ENCODE data around the gene WASF1. TPM values are rescaled to one million over a fixed set of nuclear protein-coding genes. Genes with fewer than 3 reads are reported as not detected.

Gene WASF1
- polyA plus RNA-seq, 1 experiment, result 19.5 TPM

DNA sequence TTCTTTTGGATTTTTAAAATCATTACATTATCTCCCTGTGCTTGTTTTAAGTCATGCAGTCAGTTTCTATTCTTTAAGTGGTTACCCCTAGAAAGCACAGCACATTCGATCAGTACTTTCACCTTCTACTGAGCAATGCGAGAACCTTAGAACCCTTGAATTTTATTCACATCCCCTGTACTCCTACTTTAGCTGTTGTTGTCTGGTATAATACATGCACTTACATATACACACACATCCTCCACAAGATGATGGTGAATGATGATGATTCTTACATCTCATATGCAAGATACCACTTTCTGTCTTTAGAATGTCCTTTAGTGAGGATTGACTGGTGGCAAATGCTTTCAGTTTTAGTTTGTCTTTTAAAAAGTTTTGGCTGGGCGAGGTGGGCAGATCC lies 6.4 kb upstream of the WASF1 start:
- Histone ChIP-seq H3K4me3 (ENCODE audit: low read depth, low read length) (no peak overlapping the region), H3K36me3 (ENCODE audit: control insufficient read depth, insufficient read depth, low read length) (no peaks in the 10 kb centered on the region), H3K27me3 (ENCODE audit: control insufficient read depth, insufficient read depth, low read length) (no peaks in the 10 kb centered on the region)
- no peak for DNase-seq (ENCODE audit: low read depth)
- CTCF ChIA-PET, result interaction anchor here (0.5 to 1.8 kb wide), 3 partner anchors 146 to 205 kb away, joined by 3 to 6 read pairs (median 4); no protein-coding TSS in a partner anchor
- TF ChIP-seq CTCF (IDR thresholded peaks at IDR 0.05; ENCODE audit: insufficient read depth, low read depth, low read length), result no peak
- POLR2A ChIA-PET, result no interaction called here

DNA sequence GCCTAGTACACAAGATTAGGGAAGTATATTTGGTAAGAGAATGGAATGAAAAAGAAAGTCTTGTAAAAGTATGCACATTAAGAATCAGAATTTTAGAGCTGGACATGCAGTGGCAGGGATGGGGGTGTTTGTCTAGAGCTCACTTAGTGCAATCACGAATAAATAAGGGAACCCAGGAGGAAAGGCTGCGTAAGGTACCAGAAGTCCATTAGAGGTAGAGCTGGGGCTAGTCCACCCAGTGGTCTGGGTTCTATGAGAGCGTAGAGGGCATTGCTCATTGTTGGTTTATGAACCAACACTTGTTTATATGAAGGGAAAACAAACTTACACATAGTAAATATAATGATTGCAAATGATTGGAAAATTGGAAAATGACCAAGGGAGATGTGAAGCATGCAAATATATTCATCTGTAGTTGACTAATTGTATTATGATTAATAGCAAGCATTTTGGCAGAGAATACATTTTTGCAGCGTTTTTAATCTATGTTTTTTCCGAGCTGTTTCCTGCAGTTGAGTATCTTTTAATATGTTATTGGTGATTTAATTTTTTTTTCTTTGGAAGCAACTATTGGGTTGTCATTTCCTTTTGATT lies 3.9 kb upstream of the WASF1 start:
- DNase-seq (ENCODE audit: low read depth), result no peak
- TF ChIP-seq CTCF (IDR thresholded peaks at IDR 0.05; ENCODE audit: insufficient read depth, low read depth, low read length), result no peak
- Histone ChIP-seq H3K36me3 (ENCODE audit: control insufficient read depth, insufficient read depth, low read length) (no peaks in the 10 kb centered on the region), H3K27me3 (ENCODE audit: control insufficient read depth, insufficient read depth, low read length) (no peaks in the 10 kb centered on the region), H3K4me3 (ENCODE audit: low read depth, low read length) (no peak overlapping the region)
- POLR2A ChIA-PET, result no interaction called here
- CTCF ChIA-PET, result no interaction called here

DNA sequence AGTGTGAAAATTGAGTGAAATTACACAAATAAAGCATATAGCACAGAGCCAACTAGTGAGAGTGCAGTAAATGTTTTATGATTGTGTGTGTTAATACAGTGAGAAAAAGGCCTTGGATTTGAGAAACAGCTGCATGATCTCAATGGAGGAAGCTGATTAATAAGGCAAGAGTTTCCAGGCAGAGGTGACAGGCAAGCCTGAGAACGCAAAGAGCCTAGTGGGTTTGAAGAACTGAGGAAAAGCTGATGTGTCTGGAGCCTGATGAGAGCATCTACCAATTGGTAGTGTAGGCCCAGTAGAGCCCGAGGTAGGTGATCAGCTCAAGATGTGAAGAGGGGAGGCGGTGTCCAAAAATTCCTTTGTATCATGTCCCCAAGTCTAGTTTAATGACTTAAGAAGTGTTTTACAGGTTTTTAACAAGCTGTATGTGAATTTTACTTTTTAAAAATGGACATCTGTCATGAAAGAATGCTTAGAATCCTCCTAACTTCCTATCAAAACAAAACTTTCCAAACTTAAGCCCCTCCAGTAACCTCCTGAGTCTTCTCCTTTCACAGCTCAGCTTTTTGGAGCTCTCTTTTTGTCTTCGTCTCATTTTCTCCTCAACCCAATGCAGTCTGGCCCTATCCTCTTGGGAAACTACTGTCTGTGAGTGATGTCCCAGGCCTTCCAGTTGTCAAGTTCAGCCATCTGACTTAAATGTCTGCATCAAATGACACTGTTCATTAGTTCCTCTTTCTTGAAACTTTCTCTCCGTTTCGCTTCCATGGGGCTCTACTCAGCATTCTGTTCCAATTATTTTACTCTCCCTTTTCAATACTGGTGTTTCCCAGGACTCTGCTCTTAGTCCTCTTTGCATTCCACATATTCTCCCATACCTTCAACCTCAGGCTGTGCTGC lies 1.9 kb upstream of the WASF1 start:
- no peak for TF ChIP-seq CTCF (IDR thresholded peaks at IDR 0.05; ENCODE audit: insufficient read depth, low read depth, low read length)
- H3K36me3 ChIP-seq (ENCODE audit: control insufficient read depth, insufficient read depth, low read length), result no peaks in the 10 kb centered on the region
- no peak for DNase-seq (ENCODE audit: low read depth)
- POLR2A ChIA-PET, result no interaction called here
- H3K4me3 ChIP-seq (ENCODE audit: low read depth, low read length), result peak overlapping the region; percentile 81
- H3K27me3 ChIP-seq (ENCODE audit: control insufficient read depth, insufficient read depth, low read length), result no peaks in the 10 kb centered on the region
- CTCF ChIA-PET, result interaction anchor here (0.6 to 3.2 kb wide), 6 partner anchors 32 to 476 kb away, joined by 3 to 32 read pairs (median 3); no protein-coding TSS in a partner anchor

- ChIA-PET POLR2A (interaction anchor here (0.5 to 1.0 kb wide), 2 partner anchors 35 to 37 kb away, joined by 3 to 13 read pairs; no protein-coding TSS in a partner anchor), CTCF (interaction anchor here (0.6 to 3.2 kb wide), 6 partner anchors 33 to 475 kb away, joined by 3 to 32 read pairs (median 3); no protein-coding TSS in a partner anchor)
- no peak for DNase-seq (ENCODE audit: low read depth)
- TF ChIP-seq CTCF (IDR thresholded peaks at IDR 0.05; ENCODE audit: insufficient read depth, low read depth, low read length), result no peak
- Histone ChIP-seq H3K36me3 (ENCODE audit: control insufficient read depth, insufficient read depth, low read length) (no peaks in the 10 kb centered on the region), H3K27me3 (ENCODE audit: control insufficient read depth, insufficient read depth, low read length) (no peaks in the 10 kb centered on the region), H3K4me3 (ENCODE audit: low read depth, low read length) (peak within 1 kb of the TSS; percentile 81)
Measured at GRCh38 chr6:110180228-110181008, 948 bp upstream of the WASF1 start, which contains the start of gene CDC40. Gene CDC40, plus strand, starts transcription at chr6:110180427. Its CDS starts 18 bp downstream, at chr6:110180445.
